Activated naive CD4-positive, alpha-beta T cell treated with anti-CD3 and anti-CD28 coated beads, Interleukin-2, amount 50 U/mL, for 24 hours (primary cell): ENCODE data around the gene RABGAP1.
"Not testable (repeated sequence)": the region's sequence is repeated elsewhere in the genome, so short reads cannot be mapped to it uniquely, and the experiment has no call there.

ENCODE experiments used
- H3K27ac Mint-ChIP-seq: one replicate; pipeline ENCODE4 v1.8.0; 2021; ENCODE audit warnings: mild to moderate bottlenecking, mixed read lengths
- H3K27me3 Mint-ChIP-seq: one replicate; pipeline ENCODE4 v1.8.0; 2021; ENCODE audit warnings: mixed read lengths
- H3K36me3 Mint-ChIP-seq: one replicate; pipeline ENCODE4 v1.8.0; 2021; ENCODE audit warnings: mixed read lengths
- H3K4me1 Mint-ChIP-seq: one replicate; pipeline ENCODE4 v1.8.0; 2021; ENCODE audit warnings: mixed read lengths
- H3K4me3 Mint-ChIP-seq: one replicate; pipeline ENCODE4 v1.8.0; 2021; ENCODE audit warnings: mild to moderate bottlenecking, mixed read lengths
- H3K9me3 Mint-ChIP-seq: one replicate; pipeline ENCODE4 v1.8.0; 2021; ENCODE audit warnings: mixed read lengths

RABGAP1 gene

DNA sequence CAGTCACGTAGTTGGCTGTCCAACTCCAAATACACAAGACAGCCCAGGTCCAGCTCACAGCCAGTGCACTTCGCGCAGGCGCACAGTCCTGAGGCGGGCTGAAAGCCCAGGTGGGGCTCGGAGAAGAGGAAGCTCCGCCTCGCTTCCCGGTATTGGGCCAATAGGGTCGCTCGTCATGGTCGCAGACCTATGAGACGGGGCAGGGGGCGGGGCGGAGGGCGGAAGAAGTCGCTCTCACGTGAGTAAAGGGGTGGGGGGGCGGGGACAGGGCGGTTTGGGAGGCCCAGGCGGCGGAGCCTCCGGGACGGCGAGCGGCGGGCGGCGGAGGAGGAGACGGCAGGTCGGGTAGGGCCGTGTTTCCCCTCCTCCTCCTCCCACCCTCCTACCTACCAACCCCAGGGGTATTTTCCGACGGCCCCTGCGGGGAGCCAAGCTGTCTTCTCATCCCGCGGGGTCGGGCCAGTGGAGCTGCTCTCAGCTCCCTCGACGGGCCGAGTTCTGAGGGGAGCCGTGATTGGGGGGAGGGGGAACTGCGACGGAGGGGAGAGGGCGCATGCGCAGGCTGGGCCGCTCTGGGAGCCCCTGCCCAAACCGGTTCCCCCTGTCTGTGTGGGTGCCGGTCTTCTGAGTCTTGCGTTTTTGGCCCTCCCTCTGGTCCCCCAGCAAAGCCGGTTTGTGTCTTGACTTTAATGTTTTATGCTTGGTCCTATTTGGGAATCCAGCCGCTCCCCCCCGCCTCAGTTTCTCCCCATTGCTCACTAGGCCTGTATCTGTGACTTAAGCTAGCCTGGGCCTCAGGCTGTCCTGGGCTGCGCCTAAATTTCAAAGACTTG, at the start of gene RABGAP1:
TSS of gene RABGAP1 (plus strand) at position 272 of the 833 bp plus-strand sequence. CDS start 16,040 bp downstream, outside the sequence.
- Mint-ChIP-seq H3K9me3 (no peaks in the 10 kb centered on the region), H3K36me3 (peaks cover 5% of the 10 kb centered on the region), H3K4me3 (peak within 1 kb of the TSS; percentile 95), H3K4me1 (peaks cover 38% of the 10 kb centered on the region), H3K27ac (peak within 1 kb of the TSS; percentile 90), H3K27me3 (no peaks in the 10 kb centered on the region)

DNA sequence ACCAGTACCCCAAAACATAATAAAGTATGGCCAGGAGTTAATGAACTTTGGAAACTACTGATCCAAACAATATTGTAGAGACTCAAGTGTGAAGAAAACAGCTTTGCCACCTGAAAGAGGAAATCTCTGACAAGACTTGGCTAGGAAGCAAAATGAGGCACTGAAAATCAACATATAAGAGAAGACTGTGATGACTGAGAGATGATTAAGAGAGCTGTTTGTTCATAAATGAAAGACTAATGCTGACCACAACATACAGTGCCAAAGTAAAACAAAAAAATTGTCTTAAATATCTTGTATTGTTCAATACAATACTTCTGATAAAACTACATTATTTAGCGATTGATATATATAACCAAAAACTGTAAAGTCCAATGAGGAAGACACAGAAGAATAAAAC, 42.9 kb upstream of the RABGAP1 start:
- no peaks in the 10 kb centered on the region for H3K9me3 Mint-ChIP-seq
- peaks cover 49% of the 10 kb centered on the region for H3K4me1 Mint-ChIP-seq
- peaks cover 4% of the 10 kb centered on the region for H3K36me3 Mint-ChIP-seq
- H3K27me3 Mint-ChIP-seq: no peaks in the 10 kb centered on the region
- no peak overlapping the region for H3K4me3 Mint-ChIP-seq
- H3K27ac Mint-ChIP-seq: peak overlapping the region; percentile 85

DNA sequence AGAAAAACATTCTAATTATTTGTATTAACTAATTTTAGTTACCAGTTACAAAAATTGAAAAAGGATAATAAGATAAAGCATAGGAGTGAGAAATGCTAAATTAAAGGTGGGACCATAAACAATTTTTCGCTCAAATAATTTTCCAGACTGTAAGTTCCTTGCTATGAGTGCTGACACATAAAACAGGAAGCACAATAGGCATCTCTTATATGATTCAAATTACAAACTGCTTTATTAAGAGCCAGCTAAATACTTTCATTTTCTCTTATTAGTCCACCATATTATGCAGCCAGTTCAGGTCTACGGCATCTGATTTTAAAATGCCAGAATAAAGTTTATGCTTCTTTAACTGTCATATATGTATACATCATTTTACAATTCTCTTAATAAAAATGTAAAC, 40.0 kb upstream of the RABGAP1 start:
- Mint-ChIP-seq H3K36me3 (peaks cover 2% of the 10 kb centered on the region), H3K27me3 (no peaks in the 10 kb centered on the region), H3K4me3 (peak overlapping the region; percentile 51), H3K27ac (no peak overlapping the region), H3K4me1 (peaks cover 58% of the 10 kb centered on the region), H3K9me3 (no peaks in the 10 kb centered on the region)

DNA sequence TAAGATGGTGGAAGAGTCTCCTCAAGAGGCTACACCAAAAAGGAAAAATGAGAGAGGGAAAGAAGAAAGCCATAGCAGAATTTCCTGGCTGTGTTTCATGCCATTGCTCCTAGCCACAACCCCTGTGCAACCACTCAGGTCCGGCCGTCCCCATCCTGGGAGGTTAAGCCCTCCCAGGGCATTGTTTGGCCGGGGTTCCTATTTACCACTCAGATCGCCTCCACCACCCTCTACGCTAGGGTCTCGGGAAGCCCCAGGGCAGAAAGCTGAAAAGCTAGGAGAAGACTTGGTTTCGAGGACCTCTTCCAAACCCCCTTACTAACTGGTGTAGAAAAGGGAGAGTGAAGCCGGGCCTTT, 36.4 kb upstream of the RABGAP1 start:
- H3K27ac Mint-ChIP-seq: peak overlapping the region; percentile 95
- H3K4me1 Mint-ChIP-seq: peaks cover 46% of the 10 kb centered on the region
- H3K9me3 Mint-ChIP-seq: no peaks in the 10 kb centered on the region
- H3K4me3 Mint-ChIP-seq: peak overlapping the region; percentile 95
- H3K27me3 Mint-ChIP-seq: no peaks in the 10 kb centered on the region
- peaks cover 3% of the 10 kb centered on the region for H3K36me3 Mint-ChIP-seq

DNA sequence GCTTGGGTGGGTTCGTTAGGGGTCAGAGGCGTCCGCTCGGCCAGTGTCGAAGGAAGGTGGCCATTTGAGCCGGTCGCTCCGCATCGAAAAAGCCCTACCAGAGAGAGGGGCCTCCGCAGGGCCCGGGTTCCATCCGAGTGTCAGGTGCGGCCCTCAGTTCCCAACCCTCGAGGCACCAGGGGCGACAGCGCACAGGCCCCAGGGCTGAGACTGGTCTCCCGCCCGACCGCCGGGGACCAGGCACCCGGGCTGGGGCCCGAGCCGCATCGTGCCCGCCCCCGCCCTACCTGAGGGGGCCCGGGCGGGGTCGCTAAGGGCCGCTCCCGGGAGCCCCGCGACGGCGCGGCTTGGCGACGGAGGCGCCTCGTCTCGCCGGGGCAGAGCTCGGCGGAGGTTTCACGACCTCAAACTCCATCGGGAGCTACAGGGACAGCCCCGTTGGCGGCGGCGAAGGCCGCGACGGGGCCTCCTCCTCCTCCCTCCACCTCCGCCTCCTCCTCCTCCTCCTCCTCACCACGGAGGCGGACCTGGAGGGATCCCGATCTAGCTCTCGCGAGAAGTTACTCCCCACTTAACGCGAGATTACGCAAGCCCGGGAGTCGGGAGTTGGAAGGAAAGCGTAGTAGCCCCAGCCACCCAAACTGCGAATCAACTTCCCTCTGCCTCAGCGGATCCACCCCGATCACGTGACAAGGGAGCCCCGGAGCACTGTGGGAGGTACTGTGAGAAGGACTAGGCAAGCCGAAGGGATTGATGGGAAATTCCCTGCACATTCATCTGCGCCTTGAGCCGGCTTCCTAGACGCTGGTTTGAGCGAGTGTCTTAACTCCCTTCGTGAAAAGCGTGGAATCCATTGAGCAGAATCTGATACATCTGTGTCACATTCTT, 35.8 kb upstream of the RABGAP1 start, which contains the start of gene RC3H2:
TSS of gene RC3H2 (minus strand) at position 537 of the 888 bp plus-strand sequence. CDS start 7,850 bp downstream, outside the sequence.
- Mint-ChIP-seq H3K4me1 (peaks cover 44% of the 10 kb centered on the region), H3K36me3 (peaks cover 5% of the 10 kb centered on the region), H3K27me3 (no peaks in the 10 kb centered on the region), H3K27ac (peak within 1 kb of the TSS; percentile 96), H3K4me3 (peak within 1 kb of the TSS; percentile 95), H3K9me3 (no peaks in the 10 kb centered on the region)

DNA sequence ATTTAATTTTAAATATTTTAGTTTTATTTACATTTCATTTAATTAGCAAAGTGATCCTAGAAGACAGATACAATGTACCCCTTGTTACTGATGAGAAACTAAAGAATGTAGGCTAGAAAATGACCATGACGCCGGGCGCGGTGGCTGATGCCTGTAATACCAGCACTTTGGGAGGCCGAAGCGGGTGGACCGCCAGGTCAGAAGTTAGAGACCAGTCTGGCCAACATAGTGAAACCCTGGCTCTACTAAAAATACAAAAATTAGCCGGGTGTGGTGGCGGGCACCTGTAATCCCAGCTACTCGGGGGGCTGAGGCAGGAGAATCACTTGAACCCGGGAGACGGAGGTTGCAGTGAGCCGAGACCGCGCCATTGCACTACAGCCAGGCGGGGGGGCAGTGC, 34.7 kb upstream of the RABGAP1 start:
- H3K27me3 Mint-ChIP-seq, H3K4me3 Mint-ChIP-seq, H3K36me3 Mint-ChIP-seq, H3K9me3 Mint-ChIP-seq, H3K27ac Mint-ChIP-seq: not testable (repeated sequence)
- H3K4me1 Mint-ChIP-seq: peaks cover 45% of the 10 kb centered on the region

DNA sequence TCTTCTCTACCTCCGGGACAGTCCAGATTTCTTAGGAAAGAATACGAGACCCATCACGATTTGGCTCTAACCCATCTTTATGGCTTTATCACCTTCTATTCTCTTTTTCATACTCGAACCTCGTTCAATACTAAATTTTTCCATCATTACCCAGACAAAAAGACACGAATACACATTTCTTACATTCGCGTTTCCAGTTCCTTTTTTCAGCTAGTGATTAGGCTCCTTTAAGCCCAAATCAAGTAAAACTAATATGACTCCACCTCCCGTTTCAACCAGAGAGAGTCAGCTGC, 28.2 kb upstream of the RABGAP1 start:
- Mint-ChIP-seq H3K4me3 (peak overlapping the region; percentile 98), H3K9me3 (no peaks in the 10 kb centered on the region), H3K36me3 (peaks cover 16% of the 10 kb centered on the region), H3K27me3 (no peaks in the 10 kb centered on the region), H3K4me1 (peaks cover 43% of the 10 kb centered on the region), H3K27ac (peak overlapping the region; percentile 98)

DNA sequence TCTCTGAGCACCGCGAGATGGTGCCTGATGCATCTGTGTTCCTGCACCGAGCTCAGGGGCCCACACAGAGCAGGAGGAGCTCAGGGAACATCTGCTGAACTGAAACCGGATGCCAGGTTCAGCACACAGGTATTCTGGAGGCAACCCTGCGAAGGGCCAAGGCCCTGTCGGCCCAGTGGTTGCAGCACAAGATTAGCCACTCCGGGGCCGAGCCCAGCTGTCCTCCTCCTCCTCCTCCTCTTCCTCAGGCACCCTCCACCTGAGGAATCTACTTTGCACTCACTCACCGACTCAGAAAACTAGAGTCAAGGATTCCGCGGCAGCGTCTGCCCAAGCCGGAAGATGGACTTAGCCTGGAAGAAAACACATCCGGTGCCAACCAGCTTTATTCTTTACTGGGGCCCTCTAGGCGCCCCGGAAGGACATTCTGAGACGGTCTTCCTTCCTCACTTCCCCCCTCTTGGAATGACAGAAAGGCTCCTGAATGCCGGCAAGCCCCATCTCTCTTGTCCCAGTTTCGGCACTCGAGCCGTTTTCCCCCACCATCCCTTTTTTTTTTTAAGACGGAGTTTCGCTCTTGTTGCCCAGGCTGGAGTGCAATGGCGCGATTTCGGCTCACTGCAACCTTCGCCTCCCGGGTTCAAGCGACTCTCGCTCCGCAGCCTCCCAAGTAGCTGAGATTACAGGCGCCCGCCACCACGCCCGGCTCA, 27.7 kb upstream of the RABGAP1 start, which contains the start of gene ZBTB6:
TSS of gene ZBTB6 (minus strand) at position 360 of the 710 bp plus-strand sequence. CDS start 1,251 bp downstream, outside the sequence.
- Mint-ChIP-seq H3K36me3 (peaks cover 15% of the 10 kb centered on the region), H3K27me3 (no peaks in the 10 kb centered on the region), H3K9me3 (no peaks in the 10 kb centered on the region), H3K4me1 (peaks cover 42% of the 10 kb centered on the region), H3K4me3 (peak within 1 kb of the TSS; percentile 98), H3K27ac (peak within 1 kb of the TSS; percentile 98)

DNA sequence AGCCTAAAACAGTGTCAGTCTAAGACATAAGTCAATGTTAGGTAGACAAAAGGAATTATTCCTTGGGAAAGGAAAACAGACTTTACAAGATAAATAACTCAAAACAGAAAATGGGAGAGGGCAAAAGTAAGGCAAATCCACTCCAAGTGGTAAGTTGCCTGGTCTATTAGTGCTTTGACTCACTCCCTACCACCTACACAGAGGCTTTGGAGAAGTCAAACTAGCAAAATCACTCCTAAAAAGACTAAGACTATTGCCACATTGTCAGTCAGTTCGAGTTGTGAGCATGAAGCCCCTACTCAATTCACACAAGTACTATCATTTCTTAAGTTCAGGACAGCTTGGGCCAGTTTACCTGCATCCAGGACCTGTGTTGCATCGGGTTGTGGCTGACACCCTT, 22.5 kb upstream of the RABGAP1 start:
- H3K27me3 Mint-ChIP-seq: no peaks in the 10 kb centered on the region
- no peaks in the 10 kb centered on the region for H3K9me3 Mint-ChIP-seq
- H3K4me1 Mint-ChIP-seq: no peaks in the 10 kb centered on the region
- peaks cover 3% of the 10 kb centered on the region for H3K36me3 Mint-ChIP-seq
- no peak overlapping the region for H3K27ac Mint-ChIP-seq
- H3K4me3 Mint-ChIP-seq: no peak overlapping the region

DNA sequence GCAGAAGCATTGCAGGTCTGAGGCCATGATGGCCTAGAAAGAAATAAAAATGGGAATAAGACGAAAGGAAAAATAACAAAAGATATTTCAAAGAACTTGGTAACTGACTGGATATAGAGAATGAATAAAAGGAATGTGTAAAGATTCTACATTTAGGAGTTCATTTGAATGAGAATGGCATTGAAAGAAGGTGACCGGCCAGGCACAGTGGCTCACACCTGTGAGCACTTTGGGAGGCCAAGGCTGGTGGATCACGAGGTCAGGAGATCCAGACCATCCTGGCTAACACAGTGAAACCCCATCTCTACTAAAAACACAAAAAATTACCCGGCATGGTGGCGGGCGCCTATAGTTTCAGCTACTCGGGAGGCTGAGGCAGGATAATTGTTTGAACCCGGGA, 18.1 kb upstream of the RABGAP1 start:
- Mint-ChIP-seq H3K4me1 (no peaks in the 10 kb centered on the region), H3K27ac (no peak overlapping the region), H3K9me3 (no peaks in the 10 kb centered on the region), H3K36me3 (peaks cover 3% of the 10 kb centered on the region), H3K27me3 (no peaks in the 10 kb centered on the region), H3K4me3 (no peak overlapping the region)

DNA sequence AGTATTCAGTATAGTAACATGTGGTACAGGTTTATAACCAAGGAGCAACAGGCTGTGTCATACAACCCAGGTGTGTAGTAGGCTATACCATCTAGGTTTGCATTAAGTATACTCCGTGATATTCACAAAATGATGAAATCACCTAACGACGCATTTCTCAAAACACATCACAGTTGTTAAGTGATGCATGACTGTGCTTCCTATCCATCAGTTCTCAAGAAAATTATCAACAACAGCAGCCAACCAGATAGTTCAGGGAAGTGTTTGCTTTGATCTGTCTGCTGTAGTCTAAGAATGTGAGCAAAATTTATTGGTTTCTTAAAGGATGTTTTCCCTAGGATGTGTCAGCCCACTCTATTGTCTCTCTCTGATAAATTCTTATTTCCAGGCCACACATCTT, 16.9 kb upstream of the RABGAP1 start:
- Mint-ChIP-seq H3K27me3 (no peaks in the 10 kb centered on the region), H3K9me3 (no peaks in the 10 kb centered on the region), H3K4me3 (no peak overlapping the region), H3K36me3 (peaks cover 3% of the 10 kb centered on the region), H3K27ac (no peak overlapping the region), H3K4me1 (no peaks in the 10 kb centered on the region)

DNA sequence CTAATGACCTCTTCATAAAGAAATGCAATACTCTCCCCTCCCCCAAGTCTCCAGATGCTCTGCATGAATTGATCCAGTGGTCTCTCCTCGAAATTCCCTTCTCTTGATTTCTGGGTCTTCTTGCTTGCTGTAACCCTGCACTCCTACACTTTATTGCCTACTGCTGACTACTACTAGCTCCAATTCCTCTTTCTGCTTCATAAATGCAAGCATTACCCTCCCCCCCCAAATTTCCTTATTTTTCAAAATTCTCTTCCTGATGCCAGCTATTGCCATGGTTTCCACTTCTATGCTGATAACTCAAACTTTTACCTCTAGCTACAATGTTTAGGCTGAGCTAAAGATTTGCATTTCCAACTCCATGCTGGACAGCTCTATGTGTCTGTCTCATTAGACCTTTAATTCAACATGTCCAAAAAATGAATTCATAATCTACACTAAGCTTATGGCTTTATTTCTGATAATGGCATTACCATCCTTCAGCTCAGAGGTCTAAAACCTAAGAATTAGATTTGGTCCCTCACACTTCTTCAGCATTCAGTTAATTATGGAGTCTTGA, 10.9 kb upstream of the RABGAP1 start:
- H3K27me3 Mint-ChIP-seq: no peaks in the 10 kb centered on the region
- no peak overlapping the region for H3K4me3 Mint-ChIP-seq
- H3K36me3 Mint-ChIP-seq: no peaks in the 10 kb centered on the region
- H3K4me1 Mint-ChIP-seq: peaks cover 17% of the 10 kb centered on the region
- H3K27ac Mint-ChIP-seq: no peak overlapping the region
- no peaks in the 10 kb centered on the region for H3K9me3 Mint-ChIP-seq

DNA sequence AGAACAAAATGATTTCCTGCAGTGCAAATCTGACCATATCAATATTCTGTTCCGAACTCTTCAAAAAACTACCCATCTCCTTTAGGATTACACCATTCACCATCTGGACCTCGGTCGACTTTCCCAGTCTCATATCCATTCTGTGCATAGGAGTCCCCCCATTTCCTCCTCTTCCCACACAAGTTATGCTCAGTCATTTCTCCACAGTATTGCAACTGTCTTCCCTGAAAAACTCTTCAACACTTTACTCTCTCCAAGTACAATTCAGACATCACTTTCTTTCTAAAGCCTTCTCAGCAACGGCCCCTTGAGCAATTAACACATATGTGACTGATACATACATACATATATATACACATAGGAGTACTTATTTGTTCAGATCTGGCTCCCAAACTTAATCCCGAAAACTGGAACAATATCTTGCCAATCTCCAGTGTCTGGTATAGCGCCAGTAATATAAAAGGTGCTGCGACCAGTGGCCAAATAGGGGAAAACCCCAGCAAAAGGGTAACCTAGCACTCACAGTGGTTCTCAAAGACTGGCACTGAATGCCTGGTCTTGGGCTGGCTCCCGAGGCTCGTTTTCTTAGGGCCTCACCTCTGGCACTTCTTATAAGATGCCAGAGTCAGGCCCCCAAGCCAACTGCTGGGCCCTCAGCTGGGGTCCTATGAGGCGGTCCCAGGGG, 10.1 kb upstream of the RABGAP1 start:
- no peaks in the 10 kb centered on the region for H3K9me3 Mint-ChIP-seq
- H3K27ac Mint-ChIP-seq: peak overlapping the region; percentile 15
- H3K36me3 Mint-ChIP-seq: no peaks in the 10 kb centered on the region
- H3K4me1 Mint-ChIP-seq: peaks cover 21% of the 10 kb centered on the region
- H3K4me3 Mint-ChIP-seq: no peak overlapping the region
- H3K27me3 Mint-ChIP-seq: no peaks in the 10 kb centered on the region

DNA sequence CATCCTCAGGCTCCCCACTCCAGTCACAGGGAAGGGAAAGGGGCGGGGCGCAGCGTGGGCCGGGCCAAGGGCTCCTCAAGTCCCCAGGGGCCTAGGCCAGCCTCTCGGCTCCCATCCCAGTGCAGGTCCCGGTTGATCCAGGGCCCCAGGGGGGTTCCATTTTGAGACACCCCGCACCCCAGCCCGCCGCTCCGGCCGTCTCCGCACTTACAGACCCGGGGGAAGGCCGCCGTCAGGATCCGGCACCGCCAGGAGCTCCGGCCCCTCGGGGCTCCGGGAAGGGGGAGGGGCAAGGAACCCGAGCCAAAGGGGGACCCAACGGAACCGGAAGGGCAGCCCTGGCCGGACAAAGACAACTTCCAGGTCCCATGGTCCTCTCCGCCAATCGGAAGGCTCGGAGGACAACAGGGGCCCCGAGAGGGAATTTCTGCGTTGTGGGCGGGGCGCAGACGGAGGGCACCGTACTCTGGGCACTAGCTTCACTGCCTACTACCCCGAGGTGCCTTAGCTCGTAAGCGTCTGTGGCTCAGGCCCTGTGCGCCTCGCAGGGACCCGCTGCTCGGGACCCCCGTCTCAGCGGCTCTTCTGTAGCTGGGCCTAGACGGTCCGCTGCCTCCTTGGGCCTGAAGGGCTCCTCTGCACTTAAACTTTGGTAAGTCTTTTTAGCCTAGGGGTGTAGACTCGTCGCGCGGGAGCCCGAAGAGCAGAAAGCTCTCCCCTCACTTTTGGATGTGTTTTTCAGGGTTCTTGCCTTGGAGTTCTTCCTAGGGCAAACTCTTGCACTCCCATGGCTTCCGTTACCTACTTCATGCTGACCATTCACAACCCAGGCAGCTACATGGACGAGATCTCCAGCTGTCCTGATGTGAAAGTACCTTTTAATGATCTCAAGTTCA, 9.3 kb upstream of the RABGAP1 start, which contains the start of gene ZBTB26:
TSS of gene ZBTB26 (minus strand) at position 287 of the 896 bp plus-strand sequence. CDS start 11,578 bp downstream, outside the sequence.
- Mint-ChIP-seq H3K27me3 (no peaks in the 10 kb centered on the region), H3K9me3 (no peaks in the 10 kb centered on the region), H3K27ac (peak within 1 kb of the TSS; percentile 96), H3K36me3 (no peaks in the 10 kb centered on the region), H3K4me1 (peaks cover 27% of the 10 kb centered on the region), H3K4me3 (no peak within 1 kb of the TSS)
